Stimulated activated naive CD4-positive, alpha-beta T cell (primary cell): ENCODE measurements around the gene NRG2.

ENCODE experiments used
- DNase-seq, 6 experiments: peaks; one replicate each; lab custom pipeline; 2025; lab: John Stamatoyannopoulos, UW

NRG2 gene

GRCh38 chr5:139880416-139881142, 162.5 kb downstream of the NRG2 start:
- DNase-seq = no peak

- DNase-seq = no peak
These were observed 165.0 kb downstream of the NRG2 start for GRCh38 chr5:139878093-139878492.

GRCh38 chr5:139877129-139877597, 165.9 kb downstream of the NRG2 start:
- DNase-seq = no peak

GRCh38 chr5:139875957-139876356, 167.1 kb downstream of the NRG2 start:
- no peak for DNase-seq

GRCh38 chr5:139872851-139873794, 170.0 kb downstream of the NRG2 start:
- DNase-seq = no peak

GRCh38 chr5:139872052-139872766, 170.9 kb downstream of the NRG2 start:
- no peak for DNase-seq

- no peak for DNase-seq
These were observed 171.5 kb downstream of the NRG2 start for GRCh38 chr5:139871614-139872013.

GRCh38 chr5:139870677-139871076, 172.4 kb downstream of the NRG2 start:
- DNase-seq = no peak

GRCh38 chr5:139869042-139869790, 173.9 kb downstream of the NRG2 start:
- no peak for DNase-seq

- no peak for DNase-seq
These were observed 175.5 kb downstream of the NRG2 start for GRCh38 chr5:139867581-139867980.

- DNase-seq = no peak
These were observed 176.0 kb downstream of the NRG2 start for GRCh38 chr5:139867109-139867508.

- DNase-seq = no peak
These were observed 178.2 kb downstream of the NRG2 start for GRCh38 chr5:139864716-139865483.

- DNase-seq = peak in 5 of 6 experiments; percentile 16 to 50 (median 28)
These were observed 179.1 kb downstream of the NRG2 start for GRCh38 chr5:139863855-139864558.

- no peak for DNase-seq
These were observed 179.7 kb downstream of the NRG2 start for GRCh38 chr5:139863361-139863760.

GRCh38 chr5:139862803-139863202, 180.3 kb downstream of the NRG2 start:
- DNase-seq = no peak

- DNase-seq = no peak
These were observed 180.8 kb downstream of the NRG2 start for GRCh38 chr5:139862313-139862712.

GRCh38 chr5:139861889-139862207, 181.3 kb downstream of the NRG2 start:
- no peak for DNase-seq

- no peak for DNase-seq
These were observed 181.8 kb downstream of the NRG2 start for GRCh38 chr5:139861021-139861888.

GRCh38 chr5:139859013-139859412, 184.1 kb downstream of the NRG2 start:
- no peak for DNase-seq
